ENCODE data around the gene IMMP2L.
"Not testable (repeated sequence)": the region's sequence is repeated elsewhere in the genome, so short reads cannot be mapped to it uniquely, and the experiment has no call there.

Gene IMMP2L

GRCh38 chr7:110664803-110665202, 897.5 kb downstream of the IMMP2L start:
- DNase-seq: no peak

- DNase-seq: not testable (repeated sequence)
Measured at GRCh38 chr7:110660637-110661036, 901.7 kb downstream of the IMMP2L start.

- DNase-seq: no peak
Measured at GRCh38 chr7:110650328-110650727, 912.0 kb downstream of the IMMP2L start.

- DNase-seq: no peak
Measured at GRCh38 chr7:110647266-110647665, 915.0 kb downstream of the IMMP2L start.

DNA sequence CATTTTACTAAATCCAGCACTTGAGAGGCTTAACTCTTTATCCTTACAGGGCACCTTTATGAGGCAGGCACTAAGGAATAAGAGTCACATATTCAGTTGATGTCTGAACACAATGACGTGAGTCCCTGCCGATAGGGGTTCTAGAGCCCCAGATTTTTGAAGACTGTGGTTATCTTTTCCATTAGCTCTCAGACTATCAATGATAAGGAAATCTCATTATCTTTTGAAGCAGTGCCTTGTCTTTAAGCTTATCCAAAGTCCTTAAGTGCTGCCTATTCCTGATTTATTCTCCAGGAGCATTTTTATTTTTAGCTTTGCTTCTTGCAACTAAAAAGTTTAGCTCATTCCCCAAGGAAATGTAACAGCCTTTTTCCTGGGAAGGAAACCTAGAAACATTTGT, 915.5 kb downstream of the IMMP2L start:
- no peak for DNase-seq

GRCh38 chr7:110645616-110646015, 916.7 kb downstream of the IMMP2L start:
- DNase-seq: no peak

- no peak for DNase-seq
Measured at GRCh38 chr7:110645060-110645459, 917.2 kb downstream of the IMMP2L start.

DNA sequence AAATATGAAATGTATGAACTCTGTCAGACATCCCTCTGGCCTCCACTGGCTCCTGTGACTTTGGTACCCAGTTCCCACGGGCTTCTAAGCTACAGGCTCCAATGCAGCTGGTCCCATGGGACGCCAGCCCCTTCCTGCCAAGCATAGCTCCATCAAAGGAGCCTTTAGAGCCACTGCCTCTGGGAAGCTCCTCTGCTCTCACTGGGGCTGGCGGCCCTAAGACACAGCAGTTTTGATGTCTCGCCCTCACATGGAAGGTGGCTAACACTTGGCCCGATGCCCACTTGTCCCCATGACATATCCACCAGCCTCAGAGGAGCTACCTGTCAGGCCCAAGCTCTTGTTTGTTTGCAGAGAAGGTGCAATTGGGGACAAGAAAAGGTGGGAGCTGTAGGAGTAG, 925.0 kb downstream of the IMMP2L start:
- no peak for DNase-seq

- DNase-seq: no peak
Measured at GRCh38 chr7:110633313-110633712, 929.0 kb downstream of the IMMP2L start.

- DNase-seq: no peak
Measured at GRCh38 chr7:110626414-110626813, 935.9 kb downstream of the IMMP2L start.

DNA sequence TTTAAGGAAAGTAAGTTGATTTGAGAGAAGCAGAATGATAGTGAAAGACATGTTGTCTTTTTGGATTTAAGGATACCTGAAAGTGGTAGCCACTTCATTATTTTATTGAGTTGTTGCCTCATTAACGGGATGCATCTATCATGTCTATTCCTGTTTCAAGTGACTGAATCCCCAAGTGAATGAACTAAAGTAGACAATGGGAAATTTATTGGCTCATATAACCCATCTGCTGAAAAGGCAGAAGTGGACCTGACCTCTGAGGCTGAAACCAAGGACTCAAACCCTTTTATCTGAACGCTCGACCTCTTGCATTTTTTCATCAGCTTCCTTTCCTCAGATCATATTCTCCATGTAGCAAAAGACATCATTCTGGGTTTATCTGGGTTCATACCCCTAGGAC, 937.0 kb downstream of the IMMP2L start:
- no peak for DNase-seq

GRCh38 chr7:110623436-110623835, 938.9 kb downstream of the IMMP2L start:
- no peak for DNase-seq

DNA sequence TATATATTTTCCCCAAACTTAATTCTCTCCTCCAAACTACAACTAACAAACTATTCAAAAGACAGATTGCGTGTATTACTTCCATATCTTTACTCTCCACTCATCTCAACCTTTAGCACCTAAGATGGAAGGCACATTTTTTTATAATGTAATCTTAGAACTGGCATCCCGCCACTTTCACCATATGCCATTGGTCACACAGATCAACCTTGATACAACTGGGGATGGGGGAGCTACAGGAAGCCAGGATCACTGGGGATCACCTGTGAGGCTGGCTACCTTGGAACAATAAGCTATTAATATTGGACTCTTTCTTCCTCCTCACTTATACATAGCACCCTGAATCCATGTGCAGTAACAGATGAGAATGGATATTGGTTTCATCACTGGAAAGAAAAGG, 941.0 kb downstream of the IMMP2L start:
- DNase-seq: no peak

GRCh38 chr7:110620110-110620735, 942.1 kb downstream of the IMMP2L start:
- DNase-seq: no peak

Data from bone marrow (tissue), 2 donors.